Esophagus squamous epithelium (tissue), 4 donors: ENCODE measurements around the gene LMOD1.
"Not testable (repeated sequence)": the region's sequence is repeated elsewhere in the genome, so short reads cannot be mapped to it uniquely, and the experiment has no call there.

Experiments
- CTCF ChIP-seq, 6 experiments: fragments of 450-650 bp in 4 of 6; fragments of 200-600 bp in 2 of 6; sonication (generic) in 2 of 6; IDR thresholded peaks; one replicate each; pipeline ENCODE4 v1.5.1; 2016 to 2019; ENCODE audit warnings: antibody characterized with exemption in 6 of 6, mild to moderate bottlenecking in 4 of 6, moderate library complexity in 4 of 6
- POLR2A ChIP-seq, 4 donors: fragments of 450-650 bp; IDR thresholded peaks; one replicate each; pipeline ENCODE4 v1.6.1; 2017; ENCODE audit warnings: antibody characterized with exemption in 4 of 4, mild to moderate bottlenecking in 4 of 4, moderate library complexity in 3 of 4

- not testable (repeated sequence) for TF ChIP-seq POLR2A, CTCF (IDR thresholded peaks at IDR 0.05)
Observed at GRCh38 chr1:201962382-201962781, 16.0 kb upstream of the LMOD1 start.
